Stimulated activated CD4-positive, alpha-beta T cell treated with anti-CD3 and anti-CD28 coated beads, Interleukin-12 subunit alpha, Interleukin-12 subunit beta, amount 100 ng/mL, for 4 hours (primary cell): ENCODE data around the gene KIF25.

Source experiments
- DNase-seq: peaks from one replicate; pipeline ENCODE4 v3.0.0-alpha.2; 2020

Gene KIF25

DNA sequence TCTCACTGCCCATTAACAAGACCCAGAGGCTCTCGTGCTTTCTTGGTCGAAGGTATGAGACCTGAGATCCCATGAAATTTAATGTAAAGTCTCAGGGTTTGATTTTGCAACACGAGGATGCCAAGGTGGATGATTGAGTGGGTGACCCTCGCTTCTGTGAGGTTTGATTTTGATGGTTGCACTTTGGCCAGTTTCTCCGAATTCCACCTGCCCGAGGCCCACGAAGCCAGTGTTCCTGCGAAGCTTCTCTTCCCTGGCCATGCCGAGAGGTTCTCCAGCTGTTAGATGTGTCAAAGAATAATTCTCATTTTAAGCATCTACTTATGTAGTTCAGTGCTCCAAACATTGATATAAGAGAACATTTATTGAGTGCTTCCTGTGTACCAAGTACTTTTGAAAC is at the start of gene KIF25:
TSS of gene KIF25 (plus strand) at position 30 of the 400 bp plus-strand sequence. CDS start 31,915 bp downstream, outside the sequence.
- DNase-seq, result no peak

DNA sequence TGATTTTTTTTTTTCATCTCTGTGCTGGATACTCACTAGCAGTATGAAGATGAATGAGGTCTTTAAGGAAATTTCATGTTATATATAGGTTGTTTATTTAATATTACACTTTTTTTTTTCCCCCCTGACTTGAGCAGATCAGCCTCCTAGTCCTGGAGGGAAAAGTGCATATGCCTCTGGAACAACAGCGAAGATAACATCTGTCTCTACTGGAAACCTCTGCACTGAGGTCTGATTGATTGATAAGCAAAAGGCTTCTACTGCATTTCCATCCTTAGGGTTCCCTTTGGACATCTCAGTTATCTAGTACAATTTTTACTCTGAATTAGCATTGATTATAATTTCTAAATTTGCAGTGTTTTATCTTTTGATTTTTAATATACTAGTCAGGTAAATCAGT is 49.8 kb upstream of the KIF25 start:
- no peak for DNase-seq

DNA sequence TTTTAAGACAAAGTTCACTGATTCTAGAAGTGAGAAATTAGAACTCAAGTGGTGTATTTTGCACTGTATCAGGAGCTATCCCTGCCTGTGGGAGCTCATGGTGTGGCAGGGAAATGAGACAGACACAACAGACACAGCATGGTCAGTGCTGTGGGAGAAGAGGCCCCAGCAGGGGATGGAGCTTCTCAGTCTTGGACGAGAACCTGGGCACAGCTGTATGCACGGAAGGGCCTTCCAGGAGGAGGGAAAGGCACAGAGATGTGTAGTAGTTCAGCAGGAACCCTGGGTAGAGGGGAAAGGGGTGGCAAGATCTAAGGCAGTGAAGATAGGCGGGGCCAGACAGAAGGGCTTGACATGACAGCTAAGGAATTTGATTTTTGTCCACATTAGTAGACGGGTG is 48.8 kb upstream of the KIF25 start:
- DNase-seq, result no peak

DNA sequence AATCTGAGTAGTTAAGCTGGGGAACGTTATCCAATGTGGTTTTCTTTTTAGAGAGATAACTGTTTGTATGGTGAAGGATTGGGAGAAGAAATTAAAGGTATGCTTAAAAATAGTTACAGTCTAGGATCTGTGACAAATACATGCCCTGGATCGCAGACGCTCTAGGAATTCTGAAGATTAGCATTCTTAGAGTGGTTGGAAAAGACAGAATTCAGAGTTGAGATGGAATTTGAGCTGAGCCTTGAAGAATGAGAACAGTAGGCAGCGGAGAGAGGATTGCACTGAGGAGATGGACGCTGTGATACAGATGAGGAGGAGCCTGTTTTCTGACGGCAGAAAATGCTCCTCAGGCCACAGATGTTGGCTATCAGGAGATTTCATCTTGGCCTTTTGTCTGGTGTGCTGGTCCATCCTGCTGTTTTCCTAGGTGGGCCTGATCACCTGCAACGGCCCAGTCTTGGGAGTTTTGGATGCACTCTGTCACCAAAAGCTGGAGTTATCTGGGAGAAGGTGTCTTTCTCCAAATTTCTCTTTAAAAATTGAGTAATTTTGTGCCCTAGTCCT is 48.3 kb upstream of the KIF25 start:
- DNase-seq, result no peak

DNA sequence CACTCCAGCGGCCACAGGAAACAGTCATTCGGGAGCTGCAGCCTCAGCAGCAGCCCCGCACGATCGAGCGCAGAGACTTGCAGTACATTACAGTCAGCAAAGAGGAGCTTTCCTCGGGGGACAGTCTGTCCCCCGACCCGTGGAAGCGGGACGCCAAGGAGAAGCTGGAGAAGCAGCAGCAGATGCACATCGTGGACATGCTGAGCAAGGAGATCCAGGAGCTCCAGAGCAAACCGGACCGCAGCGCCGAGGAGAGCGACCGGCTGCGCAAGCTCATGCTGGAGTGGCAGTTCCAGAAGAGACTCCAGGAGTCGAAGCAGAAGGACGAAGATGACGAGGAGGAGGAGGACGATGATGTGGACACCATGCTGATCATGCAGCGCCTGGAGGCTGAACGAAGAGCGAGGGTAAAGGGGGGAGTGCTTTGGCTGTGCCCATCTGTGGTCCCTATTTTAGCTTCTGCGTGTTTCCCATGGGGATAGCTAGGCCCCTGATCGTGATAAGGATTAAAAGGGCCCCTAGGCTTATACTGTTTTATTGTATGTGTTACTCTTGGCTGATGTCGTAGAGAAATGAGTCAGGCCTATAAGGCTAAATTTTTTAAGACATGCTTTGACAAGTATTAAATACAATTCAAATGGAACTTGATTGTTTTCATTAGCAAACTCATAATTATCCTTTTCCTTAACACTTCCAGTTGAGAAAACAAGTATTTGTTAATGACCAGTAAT is 45.5 kb upstream of the KIF25 start:
- no peak for DNase-seq

DNA sequence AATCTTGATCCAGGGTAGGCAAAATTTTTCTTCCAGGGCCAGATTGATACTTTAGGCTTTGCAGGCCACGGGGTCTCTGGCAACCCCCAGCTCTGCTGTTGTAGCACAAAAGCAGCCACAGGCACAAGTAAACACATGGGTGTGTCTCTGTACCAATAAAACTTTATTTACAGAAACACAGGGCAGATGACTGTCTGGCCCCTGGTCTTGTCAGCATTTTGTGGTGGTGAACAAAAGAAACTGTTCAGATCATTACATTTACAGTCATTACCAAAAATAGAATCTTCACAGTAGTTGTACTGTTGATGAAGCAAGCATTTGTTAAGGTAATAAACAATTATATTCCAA is 45.0 kb upstream of the KIF25 start:
- DNase-seq, result no peak

DNA sequence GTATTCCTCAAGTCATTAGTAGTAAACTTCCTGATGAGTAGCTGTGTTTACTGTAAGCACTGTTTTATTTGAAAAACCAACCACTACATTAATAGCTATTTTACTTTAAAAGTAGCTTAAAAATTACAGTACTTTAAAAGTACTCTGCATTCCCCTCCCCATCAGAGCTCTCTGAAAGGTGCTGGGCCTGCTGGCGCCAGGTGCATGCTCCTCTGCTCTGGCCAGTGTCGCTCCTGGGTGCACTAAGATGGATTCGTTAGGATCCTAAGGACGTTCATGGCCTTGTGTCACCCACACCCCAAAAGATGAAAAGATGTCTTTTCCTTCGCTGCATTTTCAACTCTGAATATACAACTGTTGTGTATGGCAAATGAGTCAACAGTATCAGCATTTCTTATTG is 43.9 kb upstream of the KIF25 start:
- DNase-seq, result no peak

GRCh38 chr6:167954151-167954550 is 43.3 kb upstream of the KIF25 start:
- DNase-seq, result no peak

- DNase-seq, result no peak
Observed at GRCh38 chr6:167956491-167956890, 41.0 kb upstream of the KIF25 start.

- no peak for DNase-seq
Observed at GRCh38 chr6:167956983-167957492, 40.4 kb upstream of the KIF25 start.

DNA sequence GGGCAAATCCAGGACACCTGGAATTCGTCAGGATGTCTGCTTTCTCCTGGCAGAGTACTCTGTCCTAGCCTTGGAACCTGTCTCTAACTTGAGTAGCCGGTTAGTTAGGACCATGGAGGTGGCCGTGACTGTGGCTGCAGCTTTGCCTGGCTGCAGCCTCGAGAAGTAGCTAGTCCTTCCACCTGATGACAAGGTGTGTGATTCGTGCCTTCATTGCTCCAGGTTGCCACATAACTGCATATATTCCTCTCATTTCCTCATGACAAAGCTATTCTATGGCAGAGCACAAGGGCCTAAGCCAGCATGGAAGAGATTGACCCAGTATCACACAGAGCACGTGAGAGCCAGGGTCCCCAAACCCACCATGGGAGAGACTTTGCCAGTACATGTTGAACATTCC is 39.8 kb upstream of the KIF25 start:
- DNase-seq, result no peak

DNA sequence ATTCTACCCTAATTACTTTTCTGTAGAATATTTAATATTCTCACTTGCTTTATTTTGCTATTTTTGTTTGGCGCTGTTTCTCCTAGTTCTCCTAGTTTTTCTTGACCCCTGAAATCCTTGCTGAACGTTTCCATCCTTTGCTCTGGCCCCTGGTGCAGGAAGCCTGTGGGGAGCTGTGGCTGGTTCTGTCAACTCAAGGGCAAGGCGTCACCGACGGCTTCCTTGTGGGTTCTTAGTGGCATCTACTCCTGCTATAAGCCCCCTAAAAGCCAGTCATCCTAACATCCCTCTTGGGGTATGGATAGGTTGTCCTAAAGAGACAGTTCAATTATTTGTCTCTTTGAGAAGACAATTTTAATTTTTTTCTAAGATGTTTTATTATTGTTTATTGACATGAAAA is 36.9 kb upstream of the KIF25 start:
- no peak for DNase-seq

DNA sequence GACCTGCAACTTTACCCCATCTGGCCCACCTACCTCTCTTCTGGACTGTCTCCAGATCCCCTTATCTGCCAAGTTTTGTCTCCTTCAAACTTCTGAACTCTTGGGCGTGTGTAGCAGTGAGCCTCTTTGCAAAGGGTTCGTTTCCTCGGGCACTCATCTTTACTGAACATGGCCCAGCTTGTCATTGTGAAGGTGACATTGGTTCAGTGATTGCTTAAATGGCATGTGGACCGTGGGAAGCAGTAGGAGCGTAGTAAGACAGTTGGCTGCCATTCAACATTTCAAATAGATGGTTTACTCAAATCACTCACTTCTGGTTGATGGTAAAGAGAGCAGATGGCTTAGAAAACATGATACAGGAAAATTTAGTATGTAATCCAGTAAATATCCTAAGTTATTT is 34.8 kb upstream of the KIF25 start:
- DNase-seq, result no peak

DNA sequence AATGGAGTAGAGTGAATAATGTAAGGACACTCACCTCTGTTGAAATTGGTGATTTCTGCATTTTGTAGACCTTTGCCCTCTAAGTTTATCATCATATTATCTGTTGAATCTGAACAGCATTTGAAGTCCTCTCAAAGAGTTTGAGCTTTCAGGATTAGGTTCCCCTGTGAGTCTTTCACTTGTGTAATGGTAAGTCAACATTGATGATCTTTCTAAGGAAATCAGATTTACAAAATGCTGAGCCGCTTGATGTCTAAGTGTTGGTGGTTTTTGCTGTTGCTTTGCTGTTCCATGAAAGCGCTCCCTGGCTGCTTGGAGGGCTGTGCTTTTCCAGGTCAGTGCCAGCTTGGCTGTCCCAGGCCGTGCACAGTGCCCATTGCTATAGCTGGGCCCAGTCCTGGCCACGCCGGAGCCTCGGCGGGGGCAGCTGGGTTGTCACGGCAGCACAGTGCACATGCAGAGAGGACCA is 33.8 kb upstream of the KIF25 start:
- no peak for DNase-seq

GRCh38 chr6:167965592-167966539 is 31.6 kb upstream of the KIF25 start:
- DNase-seq, result no peak

- no peak for DNase-seq
Observed at GRCh38 chr6:167966540-167966905, 30.9 kb upstream of the KIF25 start.

DNA sequence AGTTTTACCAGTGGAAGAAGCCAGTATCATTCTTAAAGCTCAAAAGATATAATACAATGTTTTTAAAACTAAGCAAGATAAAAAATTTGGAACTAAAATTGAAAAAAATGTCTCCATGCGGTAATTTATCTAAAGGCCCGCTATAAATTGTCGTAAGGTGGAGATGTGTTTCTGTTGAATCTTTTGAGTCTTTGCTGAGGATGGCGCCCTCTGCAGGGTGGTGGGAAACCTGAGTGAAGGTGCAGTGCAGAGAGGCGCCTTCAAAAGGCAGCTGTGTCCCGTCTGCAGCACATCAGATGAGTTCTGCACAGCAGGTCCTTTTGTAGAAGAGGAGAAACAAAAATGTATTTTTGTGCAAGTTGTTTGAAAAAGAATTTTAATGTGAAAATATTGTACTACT is 29.4 kb upstream of the KIF25 start:
- DNase-seq, result peak; percentile 7

DNA sequence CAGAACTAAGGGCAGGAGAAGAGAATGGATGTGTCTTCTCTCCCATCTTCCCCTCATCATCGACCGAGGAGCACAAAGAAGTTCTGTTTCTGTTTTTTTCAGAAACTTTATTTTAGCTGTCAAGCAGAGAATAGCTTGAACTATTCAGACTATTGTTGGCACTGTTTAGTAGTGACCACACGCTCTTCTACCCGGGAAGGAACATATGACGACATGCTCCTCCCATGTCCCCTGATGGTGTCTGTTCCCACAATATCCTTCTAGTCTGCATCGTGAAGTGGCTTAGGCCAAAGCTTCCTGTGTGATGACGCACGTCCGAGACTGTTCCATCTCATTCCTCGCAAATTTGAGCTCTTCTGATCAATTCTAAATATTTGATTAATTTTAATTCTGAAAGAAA is 27.2 kb upstream of the KIF25 start:
- DNase-seq, result no peak

DNA sequence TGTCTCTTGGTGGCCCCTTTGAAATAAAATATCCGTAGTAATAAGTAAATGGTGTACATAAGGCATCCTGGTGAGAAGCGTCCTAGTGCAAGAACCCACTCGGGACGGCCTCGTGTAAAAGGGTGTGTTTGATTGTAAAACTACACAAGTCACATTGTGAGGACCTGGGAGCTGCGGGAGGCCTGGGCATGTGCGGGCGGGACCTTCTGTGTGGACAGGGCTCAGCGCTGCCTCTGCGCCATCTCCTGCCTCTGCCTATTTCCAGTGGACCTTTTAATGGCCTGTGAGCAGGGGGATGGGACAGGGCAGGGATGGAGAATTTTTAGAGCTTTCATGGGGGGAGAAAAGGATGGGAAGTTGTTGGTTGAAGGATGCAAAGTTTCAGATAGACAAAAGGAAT is 25.3 kb upstream of the KIF25 start:
- DNase-seq, result no peak

DNA sequence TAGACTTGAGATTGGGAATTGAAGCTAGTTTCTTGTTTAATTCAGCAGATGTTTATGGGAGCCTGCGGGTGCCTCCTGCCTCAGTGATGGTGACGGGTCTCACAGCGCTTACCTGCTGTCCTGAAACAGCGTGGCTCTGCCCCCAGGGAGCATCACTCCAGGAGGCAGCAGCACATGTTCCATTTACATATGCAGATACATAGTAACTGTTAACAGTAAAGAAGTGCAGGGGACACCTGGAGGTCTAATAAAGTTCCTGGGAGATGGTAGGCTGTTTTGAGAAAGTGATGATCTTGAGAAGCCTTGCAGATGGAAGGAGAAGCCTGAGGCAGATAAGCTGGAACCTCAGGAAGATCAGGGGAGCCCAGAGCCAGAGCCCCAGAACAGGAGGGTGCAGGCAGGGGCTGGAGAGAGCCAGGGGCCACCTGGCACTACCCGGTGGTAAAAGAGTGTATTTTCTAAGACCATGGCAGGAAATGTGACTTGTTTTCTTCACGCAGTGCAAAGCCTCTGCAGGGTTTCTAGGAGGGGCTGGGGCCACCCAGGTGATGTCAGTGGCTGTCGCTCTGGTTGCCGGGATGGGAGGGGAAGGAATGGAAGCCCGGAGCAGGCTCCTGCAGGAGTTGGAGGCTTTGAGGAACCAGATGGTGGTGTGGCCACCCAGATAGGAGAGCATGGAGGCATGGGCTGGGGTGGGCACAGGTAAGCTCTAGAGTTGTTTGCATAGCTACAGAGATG is 24.2 kb upstream of the KIF25 start:
- DNase-seq, result no peak

GRCh38 chr6:167974640-167975344 is 22.7 kb upstream of the KIF25 start:
- no peak for DNase-seq

DNA sequence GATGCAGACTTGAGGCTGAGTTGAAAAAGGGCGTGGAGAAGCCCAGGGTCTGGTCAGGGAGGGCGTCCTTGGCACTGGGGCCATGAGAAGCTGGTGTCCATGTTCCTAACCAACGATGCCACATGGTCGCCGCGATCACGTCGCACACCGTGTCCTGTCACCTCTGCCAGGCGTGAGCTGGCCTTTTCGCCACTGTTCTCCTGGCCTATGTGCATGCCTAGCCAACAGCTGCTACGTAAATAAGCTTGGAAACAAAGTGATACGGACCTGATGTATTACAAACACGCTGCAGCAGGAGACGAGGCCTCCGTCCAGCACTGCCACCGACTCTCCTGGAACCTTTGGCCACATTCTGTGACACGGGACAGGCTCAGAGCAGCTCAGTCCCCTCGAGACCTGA is 22.0 kb upstream of the KIF25 start:
- DNase-seq, result no peak
